Uterus (tissue), 4 donors: ENCODE results near the gene SUMO1. TPM values are rescaled to one million over a fixed set of nuclear protein-coding genes. Genes with fewer than 3 reads are reported as not detected.

ENCODE experiments used
- DNase-seq, 2 donors: peaks; one replicate each; pipeline ENCODE4 v3.0.0-alpha.2; 2019 to 2020
- H3K27ac ChIP-seq, 2 donors: fragments of 200-600 bp; sonication (generic); 1 replicate in 1 of 2; 2 replicates in 1 of 2; pipeline ENCODE4 v1.5.1; 2016 to 2018
- H3K27me3 ChIP-seq, 2 donors: fragments of 200-600 bp; sonication (generic); one replicate each; pipeline ENCODE4 v1.5.1; 2018 to 2019; ENCODE audit warnings: control low read depth in 1 of 2
- H3K36me3 ChIP-seq, 2 donors: fragments of 200-600 bp; sonication (generic); one replicate each; pipeline ENCODE4 v1.5.1; 2019; ENCODE audit warnings: control low read depth in 1 of 2
- H3K4me1 ChIP-seq, 2 donors: fragments of 200-600 bp; sonication (generic); one replicate each; pipeline ENCODE4 v1.5.1; 2018 to 2019; ENCODE audit warnings: control low read depth in 1 of 2
- H3K4me3 ChIP-seq, 2 donors: fragments of 200-600 bp; sonication (generic); 1 replicate in 1 of 2; 2 replicates in 1 of 2; pipeline ENCODE4 v1.5.1; 2018 to 2019; ENCODE audit warnings: mild to moderate bottlenecking in 1 of 2
- H3K9me3 ChIP-seq, 2 donors: fragments of 200-600 bp; sonication (generic); one replicate each; pipeline ENCODE4 v1.5.1; 2019; ENCODE audit warnings: control low read depth in 1 of 2
- CTCF ChIP-seq, 4 experiments: fragments of 200-600 bp in 2 of 4; fragments of 450-650 bp in 2 of 4; sonication (generic) in 2 of 4; IDR thresholded peaks; one replicate each; pipeline ENCODE4 v1.5.1; 2016 to 2019; ENCODE audit warnings: antibody characterized with exemption in 4 of 4, mild to moderate bottlenecking in 2 of 4, moderate library complexity in 1 of 4
- POLR2A ChIP-seq, 2 donors: fragments of 450-650 bp; IDR thresholded peaks; one replicate each; pipeline ENCODE4 v1.6.1; 2016; ENCODE audit warnings: antibody characterized with exemption in 2 of 2, mild to moderate bottlenecking in 1 of 2, moderate library complexity in 1 of 2
- intact Hi-C: fragments of 100-400 bp; cut with DNase I; formaldehyde crosslinking; loops from one replicate; pipeline ENCODE4 v1.15.1; 2023; ENCODE audit warnings: low total_unique reads
- total RNA-seq, 4 donors: library from RNA; depleted of rRNA in 3 of 4; stranded (reverse); fragments of >200 nt in 3 of 4; gene quantifications; one replicate each; pipeline versions ENCODE4 v1.1.0 to v1.2.4, GENCODE V29; 2014 to 2023
- donor health status: DM: yes; HTN: yes; CAD: no.

The SUMO1 gene
- total RNA-seq, 4 donors from 2014 or later, result 45.6 to 136 (median 52.7) TPM

- H3K27me3 ChIP-seq, result no peaks in the 10 kb centered on the region
- H3K4me1 ChIP-seq, result no peaks in the 10 kb centered on the region
- no peak overlapping the region for H3K27ac ChIP-seq
- no peaks in the 10 kb centered on the region for H3K9me3 ChIP-seq
- TF ChIP-seq CTCF (IDR thresholded peaks at IDR 0.05) (no peak), POLR2A (IDR thresholded peaks at IDR 0.05) (no peak)
- DNase-seq, result no peak
- H3K36me3 ChIP-seq, result no peaks in the 10 kb centered on the region
- intact Hi-C loops, result no loop called here
- H3K4me3 ChIP-seq, result no peak overlapping the region
Observed at GRCh38 chr2:202270487-202270886, 32.1 kb upstream of the SUMO1 start.

- H3K27ac ChIP-seq, result no peak overlapping the region
- TF ChIP-seq POLR2A (IDR thresholded peaks at IDR 0.05) (no peak), CTCF (IDR thresholded peaks at IDR 0.05) (no peak)
- H3K27me3 ChIP-seq, result no peaks in the 10 kb centered on the region
- no peaks in the 10 kb centered on the region for H3K36me3 ChIP-seq
- intact Hi-C loops, result no loop called here
- H3K4me3 ChIP-seq, result no peak overlapping the region
- no peaks in the 10 kb centered on the region for H3K4me1 ChIP-seq
- no peaks in the 10 kb centered on the region for H3K9me3 ChIP-seq
- DNase-seq, result no peak
Observed at GRCh38 chr2:202269585-202269984, 31.2 kb upstream of the SUMO1 start.

GRCh38 chr2:202267495-202267894 lies 29.1 kb upstream of the SUMO1 start:
- Histone ChIP-seq H3K27ac (no peak overlapping the region), H3K4me1 (no peaks in the 10 kb centered on the region), H3K4me3 (peak overlapping the region; percentile 64 to 84), H3K36me3 (no peaks in the 10 kb centered on the region), H3K27me3 (no peaks in the 10 kb centered on the region), H3K9me3 (no peaks in the 10 kb centered on the region)
- intact Hi-C loops, result no loop called here
- no peak for DNase-seq
- TF ChIP-seq CTCF (IDR thresholded peaks at IDR 0.05) (no peak), POLR2A (IDR thresholded peaks at IDR 0.05) (no peak)

GRCh38 chr2:202265467-202266277 lies 27.3 kb upstream of the SUMO1 start, which contains the start of gene NOP58:
Gene NOP58 (plus strand): TSS chr2:202265763. CDS start chr2:202265942, 179 bp downstream.
- no peaks in the 10 kb centered on the region for H3K27me3 ChIP-seq
- peak; percentile 90 to 92 for DNase-seq
- no peaks in the 10 kb centered on the region for H3K36me3 ChIP-seq
- H3K4me1 ChIP-seq, result no peaks in the 10 kb centered on the region
- H3K27ac ChIP-seq, result peak within 1 kb of the TSS; percentile 98 to 99
- TF ChIP-seq POLR2A (IDR thresholded peaks at IDR 0.05) (peak; percentile 94 to 96), CTCF (IDR thresholded peaks at IDR 0.05) (peak in 1 of 4 experiments; percentile 12)
- intact Hi-C loops, result no loop called here
- H3K4me3 ChIP-seq, result peak within 1 kb of the TSS; percentile 64 to 84
- no peaks in the 10 kb centered on the region for H3K9me3 ChIP-seq

- intact Hi-C loops, result no loop called here
- Histone ChIP-seq H3K27ac (no peak overlapping the region), H3K4me1 (no peaks in the 10 kb centered on the region), H3K27me3 (no peaks in the 10 kb centered on the region), H3K9me3 (no peaks in the 10 kb centered on the region), H3K36me3 (no peaks in the 10 kb centered on the region), H3K4me3 (no peak overlapping the region)
- DNase-seq, result no peak
- TF ChIP-seq CTCF (IDR thresholded peaks at IDR 0.05), result no peak
- no peak for TF ChIP-seq POLR2A (IDR thresholded peaks at IDR 0.05)
Observed at GRCh38 chr2:202261531-202261930, 23.1 kb upstream of the SUMO1 start.
